Peyer's patch (tissue), 4 donors: ENCODE results near the gene PPP2R5C. TPM values are rescaled to one million over a fixed set of nuclear protein-coding genes. Genes with fewer than 3 reads are reported as not detected.
"Not testable (repeated sequence)": the region's sequence is repeated elsewhere in the genome, so short reads cannot be mapped to it uniquely, and the experiment has no call there.

Source experiments
- DNase-seq, 3 donors: peaks; one replicate each; pipeline ENCODE4 v3.0.0-alpha.2; 2017 to 2019
- H3K27ac ChIP-seq, 4 donors: fragments of 200-600 bp; sonication (generic); one replicate each; pipeline ENCODE4 v1.5.1; 2016 to 2019
- H3K27me3 ChIP-seq, 2 donors: fragments of 200-600 bp; sonication (generic); one replicate each; pipeline ENCODE4 v1.5.1; 2019
- H3K36me3 ChIP-seq, 3 donors: fragments of 200-600 bp; sonication (generic); one replicate each; pipeline ENCODE4 v1.5.1; 2016 to 2019
- H3K4me1 ChIP-seq, 4 donors: fragments of 200-600 bp; sonication (generic); one replicate each; pipeline ENCODE4 v1.5.1; 2016 to 2019
- H3K4me3 ChIP-seq, 4 donors: fragments of 200-600 bp; sonication (generic); 1 replicate in 3 of 4; 2 replicates in 1 of 4; pipeline ENCODE4 v1.5.1; 2016 to 2019; ENCODE audit warnings: mild to moderate bottlenecking in 1 of 4
- H3K9me3 ChIP-seq, 4 donors: fragments of 200-600 bp; sonication (generic); one replicate each; pipeline ENCODE4 v1.5.1; 2016 to 2019; ENCODE audit warnings: mild to moderate bottlenecking in 1 of 4
- CTCF ChIP-seq, 6 experiments: fragments of 450-650 bp in 4 of 6; fragments of 200-600 bp in 2 of 6; sonication (generic) in 1 of 6; IDR thresholded peaks; one replicate each; pipeline ENCODE4 v1.5.1; 2017 to 2019; ENCODE audit warnings: antibody characterized with exemption in 6 of 6, mild to moderate bottlenecking in 3 of 6, moderate library complexity in 1 of 6
- POLR2A ChIP-seq, 2 donors: fragments of 450-650 bp; IDR thresholded peaks; one replicate each; pipeline ENCODE4 v1.5.1; 2017; ENCODE audit warnings: antibody characterized with exemption in 2 of 2, mild to moderate bottlenecking in 2 of 2, moderate library complexity in 2 of 2
- small RNA-seq, 2 donors: library from RNA; depleted of rRNA; stranded (forward); fragments of <200 nt; gene quantifications; one replicate each; pipeline ENCODE3, GENCODE V24; 2016
- total RNA-seq, 4 donors: library from RNA; depleted of rRNA; stranded (reverse); fragments of >200 nt; gene quantifications; one replicate each; pipeline ENCODE4 v1.1.0, GENCODE V29; 2016

Gene PPP2R5C
- total RNA-seq, 4 donors from 2014 or later: 87.6 to 137 (median 91.9) TPM

GRCh38 chr14:101970830-101971400 lies 209.4 kb downstream of the PPP2R5C start:
- Histone ChIP-seq H3K36me3 (peaks cover 0 to 13% (median 0%) of the 10 kb centered on the region in 3 donors), H3K4me1 (peaks cover 0 to 43% (median 4%) of the 10 kb centered on the region in 4 donors), H3K4me3 (no peak overlapping the region), H3K27ac (peak overlapping the region in 2 of 4 donors; percentile 74 to 77), H3K9me3 (no peaks in the 10 kb centered on the region), H3K27me3 (no peaks in the 10 kb centered on the region)
- DNase-seq: no peak
- no peak for TF ChIP-seq CTCF (IDR thresholded peaks at IDR 0.05)
- TF ChIP-seq POLR2A (IDR thresholded peaks at IDR 0.05): no peak

GRCh38 chr14:101971458-101971857 lies 209.9 kb downstream of the PPP2R5C start:
- DNase-seq, H3K9me3 ChIP-seq, H3K27me3 ChIP-seq, H3K4me3 ChIP-seq: not testable (repeated sequence)
- Histone ChIP-seq H3K27ac (peak overlapping the region in 3 of 4 donors; percentile 42 to 77 (median 74)), H3K4me1 (peaks cover 0 to 37% (median 4%) of the 10 kb centered on the region in 4 donors), H3K36me3 (peaks cover 0 to 19% (median 0%) of the 10 kb centered on the region in 3 donors)

- no peak for TF ChIP-seq CTCF (IDR thresholded peaks at IDR 0.05)
- TF ChIP-seq POLR2A (IDR thresholded peaks at IDR 0.05): peak in 1 of 2 donors; percentile 37
- no peaks in the 10 kb centered on the region for H3K9me3 ChIP-seq
- peaks cover 0 to 27% (median 0%) of the 10 kb centered on the region in 3 donors for H3K36me3 ChIP-seq
- peak in 2 of 3 donors; percentile 69 to 91 for DNase-seq
- no peaks in the 10 kb centered on the region for H3K27me3 ChIP-seq
- peak overlapping the region in 3 of 4 donors; percentile 42 to 77 (median 74) for H3K27ac ChIP-seq
- peaks cover 0 to 31% (median 4%) of the 10 kb centered on the region in 4 donors for H3K4me1 ChIP-seq
- no peak overlapping the region for H3K4me3 ChIP-seq
Observed at GRCh38 chr14:101972126-101972866, 210.8 kb downstream of the PPP2R5C start.

GRCh38 chr14:101973356-101973755 lies 211.8 kb downstream of the PPP2R5C start:
- H3K9me3 ChIP-seq: no peaks in the 10 kb centered on the region
- H3K36me3 ChIP-seq: peaks cover 0 to 36% (median 0%) of the 10 kb centered on the region in 3 donors
- peaks cover 0 to 31% (median 4%) of the 10 kb centered on the region in 4 donors for H3K4me1 ChIP-seq
- TF ChIP-seq POLR2A (IDR thresholded peaks at IDR 0.05): no peak
- no peak for TF ChIP-seq CTCF (IDR thresholded peaks at IDR 0.05)
- H3K27me3 ChIP-seq: no peaks in the 10 kb centered on the region
- no peak overlapping the region for H3K4me3 ChIP-seq
- no peak for DNase-seq
- H3K27ac ChIP-seq: peak overlapping the region in 1 of 4 donors; percentile 74

- Histone ChIP-seq H3K36me3 (peaks cover 0 to 41% (median 3%) of the 10 kb centered on the region in 3 donors), H3K27ac (no peak overlapping the region), H3K4me1 (peaks cover 0 to 31% (median 4%) of the 10 kb centered on the region in 4 donors)
Observed at GRCh38 chr14:101975231-101975630, 213.7 kb downstream of the PPP2R5C start.

More at GRCh38 chr14:101975231-101975630, 213.7 kb downstream of the PPP2R5C start:
- H3K9me3 ChIP-seq: no peaks in the 10 kb centered on the region
- DNase-seq: no peak
- no peak for TF ChIP-seq POLR2A (IDR thresholded peaks at IDR 0.05)
- no peak overlapping the region for H3K4me3 ChIP-seq
- H3K27me3 ChIP-seq: no peaks in the 10 kb centered on the region

Small RNAs within 50 kb of the gene (small RNA-seq; reads per million reads assigned to genes)
- gene AL118558.2 (0 reads per million in 2 donors), gene RNU6-790P (0 reads per million in 2 donors)

Other genes with a start within 250 kb of the PPP2R5C start
- gene DIO3, start 200.2 kb upstream of the PPP2R5C start, total RNA-seq: 1 to 10 TPM in 1 of 4 donors, under 1 TPM in 1, not detected in 2; 0.40 to 1.7 TPM
- 100 to 1,000 TPM; 386 to 531 (median 472) TPM for gene DYNC1H1, start 202.9 kb downstream of the PPP2R5C start, total RNA-seq